GM21723 (cell line): ENCODE measurements around the gene OR10AD1.

ENCODE experiments used
- ATAC-seq: cut with Tn5 transposase; IDR thresholded peaks from one replicate; pipeline ENCODE4 v1.9.1; 2021; ENCODE audit warnings: mild to moderate bottlenecking, moderate library complexity; ENCODE audit not compliant: unreplicated experiment

Gene OR10AD1

GRCh38 chr12:48192861-48193260 is 10.2 kb downstream of the OR10AD1 start:
- no peak for ATAC-seq

GRCh38 chr12:48191096-48191495 is 12.0 kb downstream of the OR10AD1 start:
- no peak for ATAC-seq

- ATAC-seq, result peak; percentile 83
Observed at GRCh38 chr12:48189331-48190125, 13.6 kb downstream of the OR10AD1 start.

- no peak for ATAC-seq
Observed at GRCh38 chr12:48187916-48188695, 15.0 kb downstream of the OR10AD1 start.

- no peak for ATAC-seq
Observed at GRCh38 chr12:48185181-48185919, 17.7 kb downstream of the OR10AD1 start.

- no peak for ATAC-seq
Observed at GRCh38 chr12:48184549-48184922, 18.6 kb downstream of the OR10AD1 start.

- no peak for ATAC-seq
Observed at GRCh38 chr12:48183876-48184548, 19.1 kb downstream of the OR10AD1 start.

GRCh38 chr12:48183091-48183875 is 19.8 kb downstream of the OR10AD1 start, which contains the start of gene CCDC184:
CCDC184 (plus strand) TSS chr12:48183644; CDS start chr12:48184123, 479 bp downstream.
- peak; percentile 83 for ATAC-seq

- ATAC-seq, result no peak
Observed at GRCh38 chr12:48182631-48183030, 20.5 kb downstream of the OR10AD1 start.

- ATAC-seq, result no peak
Observed at GRCh38 chr12:48180857-48181495, 22.1 kb downstream of the OR10AD1 start.

GRCh38 chr12:48180424-48180823 is 22.7 kb downstream of the OR10AD1 start:
- ATAC-seq, result no peak

- no peak for ATAC-seq
Observed at GRCh38 chr12:48179466-48179865, 23.6 kb downstream of the OR10AD1 start.

- no peak for ATAC-seq
Observed at GRCh38 chr12:48177982-48178381, 25.1 kb downstream of the OR10AD1 start.

- no peak for ATAC-seq
Observed at GRCh38 chr12:48176417-48176751, 26.7 kb downstream of the OR10AD1 start.

GRCh38 chr12:48175613-48176416 is 27.3 kb downstream of the OR10AD1 start:
- no peak for ATAC-seq

GRCh38 chr12:48169011-48169410 is 34.1 kb downstream of the OR10AD1 start:
- no peak for ATAC-seq

- no peak for ATAC-seq
Observed at GRCh38 chr12:48165089-48165981, 37.8 kb downstream of the OR10AD1 start.

- ATAC-seq, result no peak
Observed at GRCh38 chr12:48164451-48164850, 38.6 kb downstream of the OR10AD1 start.
